CD14-positive monocyte (primary cell): ENCODE results near the gene RPLP1. TPM values are rescaled to one million over a fixed set of nuclear protein-coding genes. Genes with fewer than 3 reads are reported as not detected.

Source experiments
- DNase-seq, 3 donors: peaks; one replicate each; pipeline ENCODE4 v3.0.0-alpha.2; 2011 to 2022
- H2AFZ ChIP-seq: 2 replicates; pipeline ENCODE4 v1.6.0; 2012; ENCODE audit warnings: mild to moderate bottlenecking, low read depth, low read length, inconsistent platforms; ENCODE audit not compliant: insufficient read depth, poor library complexity, severe bottlenecking
- H3K27ac ChIP-seq, 2 donors: 1 replicate in 1 of 2; 2 replicates in 1 of 2; pipeline ENCODE4 v1.5.1; 2012 to 2013; ENCODE audit warnings: low read length in 2 of 2, control low read depth in 1 of 2, inconsistent platforms in 1 of 2, low read depth in 1 of 2, mild to moderate bottlenecking in 1 of 2
- H3K27me3 ChIP-seq, 2 donors: one replicate each; pipeline versions ENCODE4 v1.6.0 to v1.6.1; 2011 to 2013; ENCODE audit warnings: low read length in 2 of 2; ENCODE audit not compliant: control insufficient read depth in 2 of 2, insufficient read depth in 2 of 2
- H3K36me3 ChIP-seq, 2 donors: replicated peaks in 1 of 2; 1 replicate in 1 of 2; 2 replicates in 1 of 2; pipeline versions ENCODE4 v1.5.1 to v1.6.1; 2012 to 2013; ENCODE audit warnings: low read length in 2 of 2, control low read depth in 1 of 2, inconsistent platforms in 1 of 2, mild to moderate bottlenecking in 1 of 2; ENCODE audit not compliant: insufficient read depth in 2 of 2, control insufficient read depth in 1 of 2
- H3K4me1 ChIP-seq, 2 donors: 1 replicate in 1 of 2; 2 replicates in 1 of 2; pipeline versions ENCODE4 v1.5.1 to v1.6.1; 2012 to 2013; ENCODE audit warnings: low read length in 2 of 2, control low read depth in 1 of 2, inconsistent platforms in 1 of 2, mild to moderate bottlenecking in 1 of 2, moderate library complexity in 1 of 2; ENCODE audit not compliant: insufficient read depth in 2 of 2, control insufficient read depth in 1 of 2
- H3K4me2 ChIP-seq: replicated peaks from 2 replicates; pipeline ENCODE3; 2012; ENCODE audit warnings: low read length, moderate library complexity, mild to moderate bottlenecking; ENCODE audit not compliant: poor library complexity, severe bottlenecking; ENCODE audit errors: extremely low read depth
- H3K4me3 ChIP-seq, 3 experiments: fragments of 200-600 bp in 1 of 3; sonication (generic) in 1 of 3; replicated peaks in 1 of 3; 1 replicate in 2 of 3; 2 replicates in 1 of 3; pipeline ENCODE4 v1.5.1; 2011 to 2013; ENCODE audit warnings: low read length in 3 of 3, mild to moderate bottlenecking in 3 of 3, control low read depth in 2 of 3, low read depth in 2 of 3, inconsistent platforms in 1 of 3, moderate library complexity in 1 of 3
- H3K79me2 ChIP-seq: 2 replicates; pipeline ENCODE4 v1.6.0; 2012; ENCODE audit warnings: mild to moderate bottlenecking, control low read depth, inconsistent platforms, low read length, moderate library complexity; ENCODE audit not compliant: insufficient read depth
- H3K9ac ChIP-seq: 2 replicates; pipeline ENCODE4 v1.6.0; 2017; ENCODE audit warnings: low read length, mild to moderate bottlenecking; ENCODE audit not compliant: insufficient read depth, poor library complexity, severe bottlenecking
- H3K9me3 ChIP-seq, 2 donors: replicated peaks in 1 of 2; 1 replicate in 1 of 2; 2 replicates in 1 of 2; pipeline versions ENCODE4 v1.5.1 to v1.6.1; 2012 to 2013; ENCODE audit warnings: low read length in 2 of 2, control low read depth in 1 of 2; ENCODE audit not compliant: control insufficient read depth in 1 of 2, insufficient read depth in 1 of 2
- H4K20me1 ChIP-seq: 2 replicates; pipeline ENCODE4 v1.6.0; 2012; ENCODE audit warnings: mild to moderate bottlenecking, low read length, control low read depth, moderate library complexity; ENCODE audit not compliant: insufficient read depth
- H3K27ac Mint-ChIP-seq, 7 donors: one replicate each; pipeline ENCODE4 v1.8.0; 2020; ENCODE audit warnings: mild to moderate bottlenecking in 7 of 7, mixed read lengths in 7 of 7, moderate library complexity in 6 of 7, inconsistent platforms in 2 of 7
- H3K27me3 Mint-ChIP-seq, 3 donors: one replicate each; pipeline ENCODE4 v1.8.0; 2021 to 2022; ENCODE audit warnings: low read depth in 3 of 3, mild to moderate bottlenecking in 3 of 3, mixed read lengths in 3 of 3, moderate library complexity in 3 of 3, inconsistent platforms in 1 of 3
- H3K36me3 Mint-ChIP-seq, 2 donors: one replicate each; pipeline ENCODE4 v1.8.0; 2020; ENCODE audit warnings: mixed read lengths in 2 of 2, inconsistent platforms in 1 of 2, mild to moderate bottlenecking in 1 of 2
- H3K4me1 Mint-ChIP-seq: one replicate; pipeline ENCODE4 v1.8.0; 2020; ENCODE audit warnings: mild to moderate bottlenecking, mixed read lengths
- H3K4me3 Mint-ChIP-seq, 2 donors: one replicate each; pipeline ENCODE4 v1.8.0; 2020; ENCODE audit warnings: mild to moderate bottlenecking in 2 of 2, mixed read lengths in 2 of 2, moderate library complexity in 1 of 2
- H3K9me3 Mint-ChIP-seq, 7 donors: one replicate each; pipeline ENCODE4 v1.8.0; 2020 to 2022; ENCODE audit warnings: mixed read lengths in 7 of 7, mild to moderate bottlenecking in 6 of 7, moderate library complexity in 6 of 7, inconsistent platforms in 2 of 7
- WGBS: methylation state at CpG from one replicate; pipeline ENCODE4 v1.1.5; 2013; ENCODE audit warnings: missing lambda C conversion rate; ENCODE audit not compliant: insufficient coverage; 5-methylcytosine and 5-hydroxymethylcytosine counted together
- intact Hi-C, 2 donors: fragments of 100-400 bp; cut with micrococcal nuclease; formaldehyde crosslinking; loops; one replicate each; pipeline versions ENCODE4 v1.15.0 to v1.15.1; 2023
- polyA plus RNA-seq, 3 donors: library from polyadenylated mRNA; depleted of rRNA in 1 of 3; unstranded in 2 of 3; stranded (reverse) in 1 of 3; fragments of 300-500 nt in 2 of 3; fragments of >200 nt in 1 of 3; fragmentation: Illumina TruSeq in 2 of 3; gene quantifications; 1 replicate in 2 of 3; 2 replicates in 1 of 3; pipeline ENCODE4 v1.2.3, GENCODE V29; 2012 to 2021
- TF ChIP-seq, protein P1 (sequence below): fragments of 200-600 bp; IDR thresholded peaks from one replicate; pipeline ENCODE4 v1.8.0; 2022; ENCODE audit warnings: antibody characterized with exemption, mild to moderate bottlenecking

The RPLP1 gene
- polyA plus RNA-seq, 3 donors: 1,140 to 1,235 (median 1,177) TPM

DNA sequence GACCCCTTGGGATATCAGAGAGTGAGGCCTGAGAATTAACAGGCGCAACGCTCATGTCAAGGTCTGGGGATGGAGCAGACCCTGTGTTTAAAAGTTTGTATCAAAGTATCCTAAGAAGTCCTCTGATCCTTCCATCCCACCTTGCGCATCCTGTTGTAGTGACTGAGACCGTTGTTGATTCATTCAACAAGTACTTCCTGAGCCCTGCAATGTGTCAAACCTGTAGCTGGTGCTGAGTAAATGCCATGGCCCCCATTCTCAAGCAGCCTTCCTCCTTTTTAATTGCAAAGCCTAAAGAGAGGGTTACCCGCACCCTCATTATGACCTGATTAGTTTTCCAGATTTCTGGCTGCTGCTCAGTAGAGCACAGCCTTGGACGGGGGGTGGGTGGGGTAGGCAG lies 46.4 kb downstream of the RPLP1 start:
- Histone ChIP-seq H3K9ac (no peak overlapping the region), H3K27me3 (no peaks in the 10 kb centered on the region), H4K20me1 (no peaks in the 10 kb centered on the region), H3K36me3 (no peaks in the 10 kb centered on the region), H3K9me3 (no peaks in the 10 kb centered on the region), H3K4me2 (no peak overlapping the region), H3K4me3 (no peak overlapping the region), H3K4me1 (no peaks in the 10 kb centered on the region), H3K27ac (no peak overlapping the region), H3K79me2 (no peaks in the 10 kb centered on the region), H2AFZ (no peak overlapping the region)
- TF ChIP-seq, protein P1, sequence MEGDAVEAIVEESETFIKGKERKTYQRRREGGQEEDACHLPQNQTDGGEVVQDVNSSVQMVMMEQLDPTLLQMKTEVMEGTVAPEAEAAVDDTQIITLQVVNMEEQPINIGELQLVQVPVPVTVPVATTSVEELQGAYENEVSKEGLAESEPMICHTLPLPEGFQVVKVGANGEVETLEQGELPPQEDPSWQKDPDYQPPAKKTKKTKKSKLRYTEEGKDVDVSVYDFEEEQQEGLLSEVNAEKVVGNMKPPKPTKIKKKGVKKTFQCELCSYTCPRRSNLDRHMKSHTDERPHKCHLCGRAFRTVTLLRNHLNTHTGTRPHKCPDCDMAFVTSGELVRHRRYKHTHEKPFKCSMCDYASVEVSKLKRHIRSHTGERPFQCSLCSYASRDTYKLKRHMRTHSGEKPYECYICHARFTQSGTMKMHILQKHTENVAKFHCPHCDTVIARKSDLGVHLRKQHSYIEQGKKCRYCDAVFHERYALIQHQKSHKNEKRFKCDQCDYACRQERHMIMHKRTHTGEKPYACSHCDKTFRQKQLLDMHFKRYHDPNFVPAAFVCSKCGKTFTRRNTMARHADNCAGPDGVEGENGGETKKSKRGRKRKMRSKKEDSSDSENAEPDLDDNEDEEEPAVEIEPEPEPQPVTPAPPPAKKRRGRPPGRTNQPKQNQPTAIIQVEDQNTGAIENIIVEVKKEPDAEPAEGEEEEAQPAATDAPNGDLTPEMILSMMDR: no peak
- no peak overlapping the region for H3K4me3 Mint-ChIP-seq
- intact Hi-C loops: no loop called here
- peaks cover 0 to 2% (median 0%) of the 10 kb centered on the region in 7 donors for H3K9me3 Mint-ChIP-seq
- no peaks in the 10 kb centered on the region for H3K4me1 Mint-ChIP-seq
- H3K27me3 Mint-ChIP-seq: peaks cover 0 to 6% (median 5%) of the 10 kb centered on the region in 3 donors
- no peak overlapping the region for H3K27ac Mint-ChIP-seq
- DNase-seq: no peak
- no peaks in the 10 kb centered on the region for H3K36me3 Mint-ChIP-seq
- WGBS: 85% methylated on average over 6 of the region's 6 CpGs

DNA sequence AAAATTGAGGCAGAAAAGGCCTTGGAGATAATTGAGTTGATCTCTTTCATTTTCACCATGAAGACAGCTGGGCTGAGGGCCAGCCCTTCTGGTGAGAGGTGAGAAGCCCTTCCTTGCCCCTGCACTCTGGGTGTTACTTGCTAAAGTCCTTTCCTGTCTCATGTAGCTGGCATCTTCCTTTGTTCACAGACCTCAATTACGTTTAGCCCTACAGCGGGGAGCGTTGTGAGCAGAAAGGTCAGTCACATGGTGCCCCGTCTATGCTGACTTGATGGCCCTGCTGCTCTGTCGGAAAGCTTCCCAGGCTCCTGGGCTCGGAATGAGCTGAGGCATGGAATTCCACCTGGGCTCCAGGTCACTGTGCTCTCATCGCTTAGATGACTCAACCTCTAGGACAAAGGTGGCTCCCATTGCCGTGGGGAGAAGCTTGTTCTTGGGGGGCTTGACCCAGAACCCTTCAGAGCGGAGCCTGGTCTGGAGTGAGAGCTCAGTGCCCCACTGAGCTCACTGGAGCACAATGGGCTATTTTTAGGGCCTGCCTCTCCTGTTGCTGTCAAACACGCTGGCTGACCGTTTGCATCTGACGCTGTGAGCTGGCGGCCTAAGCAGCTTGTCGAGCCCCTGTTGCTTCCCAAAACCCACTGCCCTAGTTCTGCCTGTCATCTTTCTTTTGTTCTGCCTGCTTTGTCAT lies 47.0 kb downstream of the RPLP1 start:
- no peaks in the 10 kb centered on the region for H3K9me3 ChIP-seq
- TF ChIP-seq, protein P1: no peak
- Mint-ChIP-seq H3K4me3 (no peak overlapping the region), H3K36me3 (no peaks in the 10 kb centered on the region), H3K27me3 (peaks cover 0 to 6% (median 6%) of the 10 kb centered on the region in 3 donors), H3K4me1 (no peaks in the 10 kb centered on the region), H3K27ac (no peak overlapping the region), H3K9me3 (peaks cover 0 to 2% (median 0%) of the 10 kb centered on the region in 7 donors)
- H3K36me3 ChIP-seq: no peaks in the 10 kb centered on the region
- H4K20me1 ChIP-seq: no peaks in the 10 kb centered on the region
- no peak overlapping the region for H3K4me2 ChIP-seq
- no peaks in the 10 kb centered on the region for H3K27me3 ChIP-seq
- H2AFZ ChIP-seq: no peak overlapping the region
- DNase-seq: no peak
- no peak overlapping the region for H3K9ac ChIP-seq
- intact Hi-C loops: no loop called here
- H3K4me1 ChIP-seq: no peaks in the 10 kb centered on the region
- no peak overlapping the region for H3K4me3 ChIP-seq
- H3K79me2 ChIP-seq: no peaks in the 10 kb centered on the region
- 73% methylated on average over 14 of the region's 14 CpGs for WGBS
- H3K27ac ChIP-seq: no peak overlapping the region
